GM21367 (cell line): ENCODE results near the gene SH3RF2.
"Not testable (repeated sequence)": the region's sequence is repeated elsewhere in the genome, so short reads cannot be mapped to it uniquely, and the experiment has no call there.

ENCODE experiments used
- ATAC-seq: cut with Tn5 transposase; IDR thresholded peaks from one replicate; pipeline ENCODE4 v1.9.1; 2021; ENCODE audit not compliant: unreplicated experiment

SH3RF2 gene

DNA sequence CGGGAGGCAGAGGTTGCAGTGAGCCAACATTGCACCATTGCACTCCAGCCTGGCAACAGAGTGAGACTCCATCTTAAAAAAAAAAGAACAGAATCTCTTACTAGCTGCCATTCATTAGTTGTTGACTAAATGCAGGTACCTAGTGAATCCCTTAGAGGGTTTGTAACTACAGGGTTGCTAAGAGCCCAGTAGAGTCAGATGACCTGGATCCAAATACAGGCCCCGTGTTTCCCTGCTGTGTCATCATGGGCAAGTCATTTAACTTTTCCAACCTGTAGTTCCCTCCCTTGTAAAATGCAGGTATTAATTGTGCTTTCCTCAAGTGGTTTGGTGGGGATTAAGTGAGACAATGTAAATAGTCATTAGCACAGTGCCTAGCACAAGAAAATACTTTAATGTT lies 136.2 kb downstream of the SH3RF2 start:
- no peak for ATAC-seq

DNA sequence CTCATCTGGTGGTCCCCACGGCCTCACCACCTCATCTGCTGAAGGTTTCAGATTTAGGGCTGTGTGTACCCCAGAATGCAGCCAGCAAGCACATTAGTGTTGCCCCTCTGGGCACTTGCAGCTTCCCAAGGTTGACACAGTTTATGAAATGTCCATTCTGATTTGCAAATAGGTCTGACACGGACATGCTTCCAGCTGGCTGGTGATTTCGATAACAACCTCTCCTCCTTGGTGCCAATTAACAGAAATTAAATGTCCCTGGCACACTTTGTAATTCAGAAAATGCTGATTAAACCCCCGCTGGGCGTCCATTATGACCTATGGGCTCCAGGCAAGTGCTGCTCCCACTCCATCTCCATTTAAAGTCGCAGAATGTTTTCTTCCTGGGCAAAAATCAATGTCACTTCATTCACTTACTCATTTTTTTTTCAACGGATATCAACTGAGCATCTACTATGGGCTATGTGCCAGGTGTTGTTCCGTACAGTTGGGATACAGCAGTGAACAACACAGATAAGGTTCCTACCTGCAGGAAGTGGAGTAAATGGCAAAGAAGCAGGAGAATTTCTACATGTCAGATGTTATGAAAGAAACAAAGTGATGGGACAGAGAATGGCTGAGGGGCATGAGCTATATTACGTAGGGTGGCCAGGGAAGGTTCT lies 137.0 kb downstream of the SH3RF2 start:
- ATAC-seq: no peak

DNA sequence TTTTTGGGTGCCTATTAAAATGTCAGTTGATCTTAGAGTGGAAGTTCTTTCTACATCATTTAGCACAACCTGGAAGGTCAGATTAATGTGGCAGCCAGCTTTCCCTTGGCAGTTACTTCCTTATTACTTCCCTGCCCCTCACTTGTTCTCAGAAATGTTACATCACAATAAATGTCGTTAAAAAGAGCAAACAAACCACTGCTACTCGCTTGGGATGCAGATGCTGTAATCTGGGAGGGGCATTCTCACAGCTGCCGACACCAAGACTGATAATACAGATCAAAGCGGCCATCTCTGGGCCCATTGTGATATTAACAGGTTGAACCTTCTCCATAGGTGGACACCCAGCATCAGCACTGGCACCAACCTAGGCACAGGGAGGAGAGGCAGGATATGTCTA lies 139.7 kb downstream of the SH3RF2 start:
- no peak for ATAC-seq

DNA sequence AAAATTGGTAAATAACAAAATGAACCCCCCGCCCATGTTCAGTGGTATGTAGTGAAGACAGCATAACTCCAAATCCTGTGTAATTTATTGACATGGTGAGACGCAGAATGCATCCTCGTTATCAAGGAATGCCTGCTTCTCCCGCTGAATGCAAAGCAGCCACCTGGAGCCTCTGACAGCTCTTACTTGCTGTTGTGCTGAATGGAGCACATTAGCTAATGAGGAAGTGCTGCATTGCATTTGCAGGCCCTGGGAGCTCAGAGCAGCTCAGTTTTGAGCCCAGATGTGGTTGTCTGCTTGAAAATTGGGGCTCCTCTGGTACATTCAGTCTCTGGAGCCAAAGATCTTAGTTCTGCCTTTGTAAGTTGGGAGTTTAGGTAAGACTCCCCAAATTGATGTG lies 140.1 kb downstream of the SH3RF2 start:
- ATAC-seq: no peak

DNA sequence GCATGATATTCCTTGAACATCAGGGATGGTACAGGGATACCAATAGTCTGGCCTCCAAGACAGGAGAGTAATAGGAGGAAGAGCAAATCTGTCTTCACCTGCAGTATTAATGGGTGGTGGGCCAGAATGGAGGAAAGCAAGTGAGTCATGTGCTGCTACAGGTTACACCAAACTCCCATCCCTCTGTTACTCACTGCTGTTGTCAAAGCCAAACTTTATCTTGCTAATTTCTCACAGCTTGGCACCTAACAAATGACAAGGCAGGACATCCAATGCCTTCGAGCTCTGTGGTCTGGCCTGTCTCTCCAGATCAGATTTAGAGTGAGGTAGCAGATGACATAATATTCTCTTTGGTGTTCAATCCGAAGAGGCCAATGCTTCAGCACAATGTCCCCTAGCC lies 142.2 kb downstream of the SH3RF2 start:
- ATAC-seq: no peak

DNA sequence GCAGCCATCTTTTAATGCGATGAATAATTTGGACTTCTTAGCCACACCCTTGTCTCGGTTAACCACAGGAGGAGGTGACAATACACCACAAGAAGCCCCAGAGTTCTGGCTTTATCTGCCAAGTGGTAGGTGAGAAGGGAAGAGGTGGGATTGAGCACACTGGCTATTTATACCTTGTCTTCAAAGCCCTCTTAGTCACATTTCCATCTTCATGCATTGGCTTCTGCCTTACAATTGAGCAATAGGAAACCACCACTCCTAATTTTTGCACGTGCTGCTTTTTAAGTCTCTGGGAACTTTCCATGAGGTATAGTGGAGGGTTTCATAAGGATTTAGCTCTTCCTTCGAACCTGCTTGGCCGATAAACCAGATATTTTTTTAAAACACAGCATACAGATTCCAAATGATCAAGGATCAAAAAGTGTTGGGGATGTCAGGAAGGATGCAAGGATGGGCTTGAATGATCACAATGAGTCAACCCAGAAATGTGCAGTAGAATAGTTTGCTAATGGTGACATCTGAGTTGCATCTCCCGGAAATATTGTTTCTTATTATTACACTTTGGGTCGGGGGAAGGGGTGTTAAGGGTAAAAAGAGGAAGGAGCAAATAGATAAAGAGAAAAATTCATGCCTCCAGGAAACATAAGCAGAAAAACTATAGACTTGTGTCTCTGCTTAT lies 143.5 kb downstream of the SH3RF2 start:
- no peak for ATAC-seq

DNA sequence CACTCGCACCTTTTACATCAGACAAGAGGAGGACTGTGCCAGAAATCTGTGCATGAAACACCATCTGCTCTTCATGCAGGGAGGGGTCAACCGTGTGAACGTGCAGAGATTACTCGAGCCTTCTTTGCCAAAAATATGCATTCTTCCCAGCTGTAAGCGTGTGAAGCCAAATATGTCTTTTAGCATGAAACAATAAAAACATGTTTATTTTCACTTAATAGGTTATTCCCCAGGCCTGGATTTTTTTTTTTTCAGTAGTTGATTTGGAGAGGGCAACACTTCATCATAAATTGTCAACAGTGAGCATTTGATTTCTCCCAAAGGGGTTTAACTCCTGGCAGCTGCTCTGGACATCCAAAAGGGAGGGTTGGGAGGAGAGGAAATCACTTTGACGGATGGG lies 145.2 kb downstream of the SH3RF2 start:
- no peak for ATAC-seq

DNA sequence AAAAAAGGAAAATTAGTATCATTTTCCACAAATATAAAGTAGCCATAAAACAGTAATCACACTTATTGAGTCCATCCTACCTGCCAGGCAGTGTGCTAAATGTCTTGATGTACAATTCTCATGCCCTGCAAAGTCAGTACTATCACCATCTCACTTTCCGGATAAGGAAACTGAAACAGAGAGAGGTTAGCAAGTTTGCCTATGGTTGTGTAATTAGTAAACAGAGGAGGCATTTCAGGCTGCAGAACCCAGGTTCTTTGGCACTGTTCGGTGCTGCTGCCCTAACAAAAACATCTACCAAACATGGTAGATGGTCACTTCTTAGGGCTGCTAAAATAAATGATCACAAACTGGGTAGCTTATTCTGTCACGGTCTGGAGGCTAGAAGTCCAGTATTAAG lies 146.4 kb downstream of the SH3RF2 start:
- ATAC-seq: peak; percentile 95

DNA sequence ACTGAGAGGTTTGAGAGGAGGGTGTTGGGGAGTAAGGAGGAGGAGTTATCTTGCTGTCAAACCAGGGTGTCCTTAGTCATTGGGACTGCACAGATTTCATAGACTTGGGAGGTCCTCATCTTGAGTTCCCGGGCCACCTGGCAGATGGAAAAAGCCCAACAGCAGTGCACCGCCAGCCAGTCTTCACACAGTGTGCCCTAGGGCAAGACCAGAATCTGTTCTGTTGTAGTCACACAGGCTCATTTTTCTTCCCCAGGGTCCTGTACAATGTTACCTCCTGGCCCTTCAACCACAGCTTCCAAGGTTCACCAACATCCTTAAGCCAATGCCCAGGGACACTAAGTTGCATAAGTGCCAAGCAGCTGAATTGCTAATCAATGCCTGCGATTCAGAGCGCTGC lies 148.0 kb downstream of the SH3RF2 start:
- ATAC-seq: no peak

DNA sequence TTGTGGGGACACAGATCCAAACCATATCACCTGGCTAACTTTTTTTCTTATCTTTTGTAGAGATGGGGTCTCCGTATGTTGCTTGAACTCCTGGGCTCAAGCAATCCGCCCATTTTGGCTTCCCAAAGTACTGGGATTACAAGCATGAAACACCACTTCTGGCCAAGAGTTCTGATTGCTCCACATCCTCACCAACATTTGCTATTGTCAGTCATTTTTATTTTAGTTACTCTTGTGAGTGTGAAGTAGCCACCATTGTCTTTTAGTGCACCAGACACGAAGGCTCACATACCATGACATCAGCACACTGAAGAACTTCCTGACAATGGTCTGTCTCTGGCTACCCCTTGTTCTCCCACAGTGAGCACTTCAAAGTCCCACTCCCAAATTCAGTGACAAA lies 151.7 kb downstream of the SH3RF2 start:
- ATAC-seq: no peak

DNA sequence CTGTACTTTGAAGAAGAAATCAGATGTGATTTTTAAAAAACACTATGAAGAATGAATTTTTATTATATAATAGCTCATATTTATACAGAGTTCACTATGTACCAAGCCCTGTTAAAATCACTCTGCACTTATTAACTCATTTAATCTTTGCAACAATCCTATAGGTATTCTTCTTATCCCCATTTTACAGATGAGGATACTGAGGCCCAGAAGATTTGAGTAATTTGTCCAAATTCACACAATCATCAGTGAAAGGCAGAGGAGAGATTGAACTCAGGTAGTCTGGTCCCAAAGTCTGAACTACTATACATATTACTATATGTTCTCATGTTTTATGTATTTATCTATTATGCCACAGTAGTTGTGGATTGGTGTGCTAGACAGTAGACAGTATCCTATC lies 152.9 kb downstream of the SH3RF2 start:
- no peak for ATAC-seq

DNA sequence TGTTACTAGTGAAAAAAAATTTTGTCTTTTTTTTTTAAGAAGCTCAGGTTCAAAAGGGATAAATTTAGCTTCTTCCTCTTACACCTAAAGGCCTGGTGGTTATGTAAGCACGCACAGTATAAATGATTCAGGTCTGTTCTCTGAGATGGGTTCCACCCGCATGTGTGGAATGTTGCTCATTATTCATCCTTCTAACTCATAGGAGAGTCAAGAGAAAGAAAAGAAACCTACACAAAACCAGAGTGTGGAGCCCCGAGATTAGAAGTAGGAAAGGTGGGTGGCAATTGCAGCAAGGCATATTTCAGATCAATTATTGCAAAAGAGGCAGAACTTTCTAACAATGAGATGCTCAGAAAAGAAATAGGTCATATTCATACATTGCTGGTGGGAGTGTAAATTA lies 155.5 kb downstream of the SH3RF2 start:
- ATAC-seq: no peak

DNA sequence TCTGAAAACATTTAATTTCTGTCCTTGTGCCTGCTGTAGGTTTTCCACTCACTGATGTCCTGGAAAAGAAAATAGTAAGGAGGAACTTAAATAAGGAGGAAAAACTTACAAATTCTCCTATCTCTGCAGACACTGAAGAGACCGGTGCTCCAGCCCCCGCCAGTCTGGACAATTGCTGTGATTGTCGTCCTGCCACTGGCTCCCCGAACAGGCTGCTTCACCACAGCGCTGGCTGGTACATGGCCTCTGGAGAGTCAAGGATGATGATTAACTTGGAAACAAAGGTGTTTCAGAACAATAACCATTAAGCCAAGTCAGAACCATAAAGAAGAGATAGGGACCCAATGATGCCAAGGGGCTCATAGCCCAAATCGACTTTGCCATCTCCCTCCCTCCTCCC lies 161.7 kb downstream of the SH3RF2 start:
- no peak for ATAC-seq

DNA sequence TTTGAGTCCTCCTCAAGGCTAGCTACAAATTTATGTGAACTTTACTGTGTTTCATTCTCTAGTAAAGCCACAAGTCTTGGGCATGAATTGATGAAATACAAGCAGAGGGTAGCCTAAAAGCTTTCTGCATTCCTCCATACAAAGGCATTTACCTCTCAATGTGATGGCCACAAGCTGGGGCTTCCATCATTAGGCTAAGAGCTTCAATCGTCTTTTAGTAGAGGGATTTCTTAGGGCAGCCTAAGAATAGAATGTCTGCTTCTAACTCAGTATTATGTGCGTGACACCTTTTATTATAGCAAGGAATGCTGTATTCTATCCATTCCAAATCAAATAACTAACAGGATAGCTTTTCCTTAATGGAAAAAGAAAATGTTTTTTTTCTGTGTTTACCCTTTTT lies 165.3 kb downstream of the SH3RF2 start:
- no peak for ATAC-seq

DNA sequence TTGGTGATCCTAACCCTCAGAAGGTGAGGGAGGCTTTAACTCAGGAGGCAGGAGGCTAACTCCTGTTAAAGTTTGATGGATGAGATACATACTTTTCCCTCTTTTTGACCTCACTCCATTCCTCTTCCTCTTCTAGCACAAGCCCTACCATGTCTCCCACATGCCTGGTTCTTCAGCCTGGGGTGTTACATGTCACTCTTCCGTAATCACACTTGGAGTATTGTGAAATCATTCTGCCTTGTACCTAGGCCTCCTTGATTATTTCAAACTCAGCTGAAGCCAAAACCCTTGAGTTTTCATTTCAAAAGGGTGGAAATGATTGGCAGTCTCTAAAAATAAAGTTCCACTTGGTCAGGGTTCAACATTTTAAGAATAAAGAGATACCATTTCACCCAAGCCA lies 167.2 kb downstream of the SH3RF2 start:
- ATAC-seq: no peak

DNA sequence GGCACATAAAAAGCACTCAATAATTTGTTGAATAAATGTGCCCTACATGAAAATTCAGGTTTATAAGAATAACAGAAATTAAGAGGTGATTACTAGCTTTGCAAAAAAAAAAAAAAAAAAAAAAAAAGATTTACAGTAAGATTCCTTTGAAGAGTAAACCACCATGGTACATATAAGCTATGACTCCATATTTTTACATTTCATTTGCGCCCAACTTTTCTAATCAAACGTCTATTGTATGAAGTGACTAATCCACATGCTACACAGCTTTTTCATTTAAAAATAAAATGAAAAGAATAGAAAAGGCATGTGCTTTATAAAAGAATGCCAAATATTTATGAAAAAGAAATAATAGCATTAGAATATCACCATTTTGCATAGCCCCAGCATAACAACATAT lies 169.1 kb downstream of the SH3RF2 start, which contains the start of gene PLAC8L1:
Gene PLAC8L1, minus strand, starts transcription at position 101 of the 400 bp plus-strand sequence. CDS start 1,266 bp downstream, outside the sequence.
- ATAC-seq: no peak

DNA sequence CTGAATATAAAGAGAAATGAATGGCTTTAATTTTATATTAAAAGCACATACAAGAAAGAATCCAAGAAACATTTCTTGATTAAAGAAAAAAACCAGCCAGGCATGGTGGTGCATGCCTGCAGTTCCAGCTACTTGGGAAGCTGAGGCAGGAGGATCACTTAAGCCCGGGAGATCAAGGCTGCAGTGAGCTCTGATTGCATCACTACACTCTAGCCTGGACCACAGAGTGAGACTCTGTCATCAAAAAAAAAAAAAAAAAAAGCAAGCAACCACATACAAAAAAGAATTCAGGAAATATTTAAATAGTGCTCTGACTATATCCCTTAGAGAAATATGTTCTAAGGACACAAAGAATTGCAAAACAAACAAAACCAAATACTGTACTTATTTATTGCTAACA lies 171.5 kb downstream of the SH3RF2 start:
- ATAC-seq: no peak

DNA sequence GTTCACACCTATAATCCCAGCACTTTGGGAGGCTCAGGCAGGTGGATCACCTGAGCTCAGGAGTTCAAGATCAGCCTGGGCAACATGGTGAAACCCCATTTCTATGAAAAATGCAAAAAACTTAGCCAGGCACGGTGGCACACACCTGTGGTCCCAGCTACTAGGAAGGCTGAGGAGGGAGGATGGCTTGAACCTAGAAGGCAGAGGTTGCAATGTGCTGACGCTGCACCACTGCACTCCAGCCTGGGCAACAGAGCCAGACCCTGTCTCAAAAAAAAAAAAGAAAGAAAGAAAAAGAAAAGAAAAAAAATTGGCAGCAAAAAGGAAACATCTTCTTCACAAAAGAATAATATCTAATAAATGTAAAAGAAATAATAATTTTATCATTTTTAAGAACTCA lies 172.5 kb downstream of the SH3RF2 start:
- not testable (repeated sequence) for ATAC-seq

DNA sequence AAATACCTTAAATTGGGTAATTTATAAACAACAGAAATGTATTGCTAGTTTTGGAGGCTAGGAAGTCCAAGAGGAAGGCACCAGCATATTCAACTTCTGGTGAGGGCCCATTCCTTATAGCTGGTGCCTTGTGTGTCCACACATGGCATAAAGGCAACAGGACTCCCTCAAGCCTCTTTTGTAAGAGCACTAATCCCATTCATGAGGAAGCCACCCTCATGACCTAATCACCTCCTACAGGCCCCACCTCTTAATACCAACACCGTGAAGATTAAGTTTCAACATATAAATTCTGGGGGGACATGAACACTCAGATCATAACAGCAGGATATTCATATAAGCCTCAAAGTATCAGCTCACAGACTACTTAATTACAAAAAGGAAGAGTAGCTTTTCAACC lies 173.0 kb downstream of the SH3RF2 start:
- no peak for ATAC-seq

DNA sequence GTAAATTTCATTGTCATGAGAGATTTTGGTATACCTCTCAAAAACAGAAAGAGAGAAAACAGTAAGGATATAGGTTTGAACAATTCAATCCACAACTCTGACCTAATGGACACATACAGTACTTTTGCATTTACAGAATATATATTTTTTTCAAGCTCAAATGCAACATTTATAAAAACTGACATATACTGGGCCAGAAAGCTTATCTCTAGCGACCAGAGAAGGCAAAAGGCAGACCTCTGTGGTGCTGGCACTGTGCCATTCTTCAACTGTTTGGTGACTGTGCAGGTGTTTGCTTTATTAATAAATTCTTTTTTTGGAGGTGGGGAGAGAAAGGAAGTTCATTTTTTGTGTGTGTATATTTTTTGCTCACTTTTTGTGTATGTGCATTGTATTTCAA lies 175.0 kb downstream of the SH3RF2 start:
- no peak for ATAC-seq

DNA sequence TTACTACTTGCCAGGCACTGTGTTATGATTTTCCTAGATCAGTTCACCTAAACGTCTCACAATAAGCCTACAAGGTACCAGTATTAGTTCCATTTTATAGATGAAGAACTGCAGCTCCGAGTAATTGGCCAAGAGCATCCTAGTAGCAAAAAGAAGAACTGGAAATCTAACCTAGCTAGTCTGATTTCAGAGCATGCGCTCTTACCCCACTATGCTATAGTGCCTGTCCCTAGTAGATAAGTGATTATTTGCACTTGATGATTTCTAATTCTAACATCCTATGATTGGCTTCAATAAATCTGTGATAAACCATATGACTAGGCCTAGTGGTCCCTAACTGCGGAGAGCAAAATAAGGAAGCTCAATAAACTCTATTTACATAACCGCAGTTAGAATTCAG lies 176.1 kb downstream of the SH3RF2 start:
- no peak for ATAC-seq
